Skeletal muscle satellite cell (primary cell): ENCODE results near the gene AFAP1.

ENCODE experiments used
- H3K27me3 ChIP-seq: 2 replicates; pipeline ENCODE4 v1.7.0; 2013; ENCODE audit warnings: low read length; ENCODE audit not compliant: control insufficient read depth, insufficient read depth
- H3K36me3 ChIP-seq: 2 replicates; pipeline ENCODE4 v1.7.0; 2013; ENCODE audit warnings: mild to moderate bottlenecking, control low read depth, low read length; ENCODE audit not compliant: insufficient read depth
- H3K4me1 ChIP-seq: 2 replicates; pipeline ENCODE4 v1.7.0; 2013; ENCODE audit warnings: low read length; ENCODE audit not compliant: control insufficient read depth, insufficient read depth
- H3K4me2 ChIP-seq: 2 replicates; pipeline ENCODE4 v1.7.0; 2013; ENCODE audit warnings: mild to moderate bottlenecking, low read length
- H3K4me3 ChIP-seq: 2 replicates; pipeline ENCODE4 v1.7.0; 2013; ENCODE audit warnings: low read length
- H3K9ac ChIP-seq: 2 replicates; pipeline ENCODE4 v1.7.0; 2013; ENCODE audit warnings: mild to moderate bottlenecking, low read depth, low read length, moderate library complexity
- H3K9me3 ChIP-seq: replicated peaks from 2 replicates; pipeline ENCODE4 v1.7.0; 2013; ENCODE audit warnings: mild to moderate bottlenecking, control low read depth, low read length

The AFAP1 gene

GRCh38 chr4:7855731-7856130 lies 83.9 kb downstream of the AFAP1 start:
- peaks cover 54% of the 10 kb centered on the region for H3K36me3 ChIP-seq
- H3K9ac ChIP-seq: no peak overlapping the region
- no peaks in the 10 kb centered on the region for H3K9me3 ChIP-seq
- no peak overlapping the region for H3K4me2 ChIP-seq
- H3K27me3 ChIP-seq: no peaks in the 10 kb centered on the region
- no peak overlapping the region for H3K4me3 ChIP-seq
- peaks cover 41% of the 10 kb centered on the region for H3K4me1 ChIP-seq

- no peak overlapping the region for H3K9ac ChIP-seq
- no peak overlapping the region for H3K4me2 ChIP-seq
- peaks cover 54% of the 10 kb centered on the region for H3K36me3 ChIP-seq
- H3K9me3 ChIP-seq: no peaks in the 10 kb centered on the region
- H3K27me3 ChIP-seq: no peaks in the 10 kb centered on the region
- peaks cover 32% of the 10 kb centered on the region for H3K4me1 ChIP-seq
- no peak overlapping the region for H3K4me3 ChIP-seq
Observed at GRCh38 chr4:7854697-7855370, 84.8 kb downstream of the AFAP1 start.

- Histone ChIP-seq H3K4me3 (no peak overlapping the region), H3K9me3 (no peaks in the 10 kb centered on the region), H3K4me2 (no peak overlapping the region), H3K27me3 (no peaks in the 10 kb centered on the region), H3K9ac (no peak overlapping the region), H3K36me3 (peaks cover 55% of the 10 kb centered on the region), H3K4me1 (peaks cover 32% of the 10 kb centered on the region)
Observed at GRCh38 chr4:7854216-7854615, 85.4 kb downstream of the AFAP1 start.

GRCh38 chr4:7853271-7853670 lies 86.4 kb downstream of the AFAP1 start:
- Histone ChIP-seq H3K36me3 (peaks cover 62% of the 10 kb centered on the region), H3K4me1 (peaks cover 25% of the 10 kb centered on the region), H3K9me3 (no peaks in the 10 kb centered on the region), H3K9ac (no peak overlapping the region), H3K4me2 (no peak overlapping the region), H3K4me3 (no peak overlapping the region), H3K27me3 (no peaks in the 10 kb centered on the region)

GRCh38 chr4:7852568-7853185 lies 87.0 kb downstream of the AFAP1 start:
- Histone ChIP-seq H3K36me3 (peaks cover 64% of the 10 kb centered on the region), H3K4me2 (no peak overlapping the region), H3K27me3 (no peaks in the 10 kb centered on the region), H3K9me3 (no peaks in the 10 kb centered on the region), H3K4me1 (peaks cover 19% of the 10 kb centered on the region), H3K9ac (no peak overlapping the region), H3K4me3 (no peak overlapping the region)

GRCh38 chr4:7850489-7850888 lies 89.2 kb downstream of the AFAP1 start:
- H3K36me3 ChIP-seq: peaks cover 81% of the 10 kb centered on the region
- peaks cover 8% of the 10 kb centered on the region for H3K4me1 ChIP-seq
- no peak overlapping the region for H3K4me2 ChIP-seq
- H3K9me3 ChIP-seq: no peaks in the 10 kb centered on the region
- H3K4me3 ChIP-seq: no peak overlapping the region
- no peaks in the 10 kb centered on the region for H3K27me3 ChIP-seq
- H3K9ac ChIP-seq: no peak overlapping the region

GRCh38 chr4:7847206-7847605 lies 92.5 kb downstream of the AFAP1 start:
- no peak overlapping the region for H3K4me3 ChIP-seq
- peaks cover 62% of the 10 kb centered on the region for H3K36me3 ChIP-seq
- H3K9ac ChIP-seq: no peak overlapping the region
- peaks cover 39% of the 10 kb centered on the region for H3K4me1 ChIP-seq
- H3K9me3 ChIP-seq: no peaks in the 10 kb centered on the region
- no peak overlapping the region for H3K4me2 ChIP-seq
- H3K27me3 ChIP-seq: no peaks in the 10 kb centered on the region

- no peak overlapping the region for H3K4me2 ChIP-seq
- peaks cover 55% of the 10 kb centered on the region for H3K36me3 ChIP-seq
- peaks cover 51% of the 10 kb centered on the region for H3K4me1 ChIP-seq
- no peaks in the 10 kb centered on the region for H3K27me3 ChIP-seq
- H3K4me3 ChIP-seq: no peak overlapping the region
- H3K9me3 ChIP-seq: no peaks in the 10 kb centered on the region
- H3K9ac ChIP-seq: no peak overlapping the region
Observed at GRCh38 chr4:7845493-7846128, 94.0 kb downstream of the AFAP1 start.

GRCh38 chr4:7844594-7844991 lies 95.1 kb downstream of the AFAP1 start:
- H3K4me3 ChIP-seq: peak overlapping the region; percentile 46
- H3K9ac ChIP-seq: peak overlapping the region; percentile 88
- no peaks in the 10 kb centered on the region for H3K27me3 ChIP-seq
- H3K36me3 ChIP-seq: peaks cover 52% of the 10 kb centered on the region
- peaks cover 51% of the 10 kb centered on the region for H3K4me1 ChIP-seq
- no peaks in the 10 kb centered on the region for H3K9me3 ChIP-seq
- H3K4me2 ChIP-seq: peak overlapping the region; percentile 72

- Histone ChIP-seq H3K4me2 (peak overlapping the region; percentile 72), H3K36me3 (peaks cover 51% of the 10 kb centered on the region), H3K4me3 (peak overlapping the region; percentile 46), H3K4me1 (peaks cover 51% of the 10 kb centered on the region), H3K27me3 (no peaks in the 10 kb centered on the region), H3K9me3 (no peaks in the 10 kb centered on the region), H3K9ac (peak overlapping the region; percentile 88)
Observed at GRCh38 chr4:7843831-7844593, 95.6 kb downstream of the AFAP1 start.
